BE2C (cell line): ENCODE results near the gene ZNF683.
A peak's percentile ranks its signal among the peaks of the same experiment; 100 is the strongest.

ENCODE experiments used
- DNase-seq: peaks from one replicate; pipeline ENCODE4 v3.0.0-alpha.2; 2020
- H3K27me3 ChIP-seq: fragments of 250-450 bp; sonication (Bioruptor Pico); 2 replicates; pipeline ENCODE4 v1.5.1; 2020; ENCODE audit warnings: mild to moderate bottlenecking
- H3K36me3 ChIP-seq: fragments of 250-450 bp; sonication (Bioruptor Pico); 2 replicates; pipeline ENCODE4 v1.5.1; 2020; ENCODE audit warnings: mild to moderate bottlenecking
- H3K4me1 ChIP-seq: fragments of 250-450 bp; sonication (Bioruptor Pico); 2 replicates; pipeline ENCODE4 v1.5.1; 2020
- H3K4me3 ChIP-seq: 2 replicates; pipeline ENCODE4 v1.5.1; 2011; ENCODE audit warnings: low read depth, low read length
- H3K9me3 ChIP-seq: fragments of 250-450 bp; sonication (Bioruptor Pico); 2 replicates; pipeline ENCODE4 v1.5.1; 2020
- CTCF ChIP-seq: IDR thresholded peaks from 2 replicates; pipeline ENCODE4 v1.5.1; 2012; ENCODE audit warnings: mild to moderate bottlenecking, low read depth, low read length

ZNF683 gene

GRCh38 chr1:26363549-26364448 is 8.8 kb downstream of the ZNF683 start:
- peak; percentile 80 for DNase-seq
- H3K27me3 ChIP-seq: peaks cover 22% of the 10 kb centered on the region

DNA sequence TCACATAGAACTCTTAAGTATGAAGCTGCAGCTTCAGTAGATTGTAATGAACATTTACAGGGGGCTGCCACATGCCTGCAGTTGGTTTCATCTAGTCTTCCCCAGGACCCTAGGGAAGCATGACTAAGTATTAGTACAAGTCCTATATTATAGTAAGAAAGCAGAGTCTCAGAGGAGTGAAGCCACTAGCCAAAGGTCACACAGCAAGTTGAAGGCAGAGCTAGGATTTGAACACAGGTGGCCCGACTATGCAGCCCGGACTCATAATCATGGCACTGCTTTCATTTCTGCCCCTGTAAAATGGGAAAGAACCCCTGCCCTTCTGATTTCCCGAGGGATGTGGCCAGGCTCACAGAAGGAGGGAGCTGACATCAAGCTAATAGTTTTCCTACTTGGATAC is 10.2 kb downstream of the ZNF683 start:
- DNase-seq: no peak
- no peak overlapping the region for H3K4me3 ChIP-seq
- peaks cover 24% of the 10 kb centered on the region for H3K27me3 ChIP-seq
- no peaks in the 10 kb centered on the region for H3K36me3 ChIP-seq
- TF ChIP-seq CTCF: no peak
- no peaks in the 10 kb centered on the region for H3K4me1 ChIP-seq
- no peaks in the 10 kb centered on the region for H3K9me3 ChIP-seq

More at GRCh38 chr1:26363549-26364448, 8.8 kb downstream of the ZNF683 start:
- no peaks in the 10 kb centered on the region for H3K4me1 ChIP-seq
- H3K9me3 ChIP-seq: no peaks in the 10 kb centered on the region
- H3K36me3 ChIP-seq: no peaks in the 10 kb centered on the region
- peak; percentile 81 for TF ChIP-seq CTCF
- H3K4me3 ChIP-seq: no peak overlapping the region

- Histone ChIP-seq H3K36me3 (no peaks in the 10 kb centered on the region), H3K27me3 (peaks cover 24% of the 10 kb centered on the region), H3K4me1 (no peaks in the 10 kb centered on the region), H3K9me3 (no peaks in the 10 kb centered on the region), H3K4me3 (no peak overlapping the region)
- DNase-seq: no peak
- no peak for TF ChIP-seq CTCF
Observed at GRCh38 chr1:26361605-26362122, 10.9 kb downstream of the ZNF683 start.

GRCh38 chr1:26360807-26361604 is 11.5 kb downstream of the ZNF683 start:
- no peak for TF ChIP-seq CTCF
- no peaks in the 10 kb centered on the region for H3K36me3 ChIP-seq
- no peak for DNase-seq
- no peaks in the 10 kb centered on the region for H3K9me3 ChIP-seq
- no peak overlapping the region for H3K4me3 ChIP-seq
- H3K4me1 ChIP-seq: no peaks in the 10 kb centered on the region
- peaks cover 24% of the 10 kb centered on the region for H3K27me3 ChIP-seq

GRCh38 chr1:26359981-26360806 is 12.4 kb downstream of the ZNF683 start:
- DNase-seq: no peak
- no peak for TF ChIP-seq CTCF
- Histone ChIP-seq H3K27me3 (peaks cover 24% of the 10 kb centered on the region), H3K4me3 (0 out of 2 replicates have a peak overlapping the region, but pooled peaks have one; percentile 4), H3K36me3 (no peaks in the 10 kb centered on the region), H3K9me3 (no peaks in the 10 kb centered on the region), H3K4me1 (no peaks in the 10 kb centered on the region)
